GM04504 (cell line): ENCODE measurements around the gene CAPN12.

Experiments used
- DNase-seq: peaks from one replicate; pipeline ENCODE4 v3.0.0-alpha.2; 2012; ENCODE audit warnings: low read depth

The CAPN12 gene

DNA sequence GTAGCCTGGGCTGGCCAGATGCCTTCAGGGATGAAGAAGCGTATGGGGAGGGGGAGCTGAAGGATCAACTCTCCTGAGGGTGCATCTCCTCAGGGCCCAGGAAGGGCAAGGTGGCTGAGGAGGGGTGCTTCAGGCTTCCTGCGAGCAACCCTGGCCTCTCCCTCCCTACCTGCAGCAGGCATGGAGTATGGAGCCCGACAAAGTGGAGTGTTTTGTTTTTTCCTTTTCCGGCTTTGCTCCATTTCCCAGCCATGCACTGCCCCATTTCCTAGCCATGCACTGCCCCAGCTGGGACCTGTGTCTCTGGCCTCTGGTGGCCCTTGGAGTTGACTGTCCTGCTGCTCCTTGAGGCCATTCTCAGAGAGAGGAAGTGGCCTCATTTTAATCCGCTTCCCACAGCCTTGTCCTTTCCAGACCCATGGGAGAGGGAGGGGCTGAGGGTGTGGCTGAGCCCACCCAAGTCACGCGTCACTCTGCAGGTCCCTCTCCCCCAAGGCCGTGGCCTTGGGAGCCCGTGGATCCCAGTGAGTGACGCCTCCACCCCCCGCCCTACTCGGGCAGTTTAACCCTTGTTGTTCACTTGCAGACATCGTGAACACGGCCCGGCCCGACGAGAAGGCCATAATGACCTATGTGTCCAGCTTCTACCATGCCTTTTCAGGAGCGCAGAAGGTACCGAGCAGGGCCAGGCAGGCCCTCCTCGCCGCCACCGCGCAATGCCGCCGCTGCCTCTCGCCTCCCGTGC is 34.4 kb downstream of the CAPN12 start:
- no peak for DNase-seq

DNA sequence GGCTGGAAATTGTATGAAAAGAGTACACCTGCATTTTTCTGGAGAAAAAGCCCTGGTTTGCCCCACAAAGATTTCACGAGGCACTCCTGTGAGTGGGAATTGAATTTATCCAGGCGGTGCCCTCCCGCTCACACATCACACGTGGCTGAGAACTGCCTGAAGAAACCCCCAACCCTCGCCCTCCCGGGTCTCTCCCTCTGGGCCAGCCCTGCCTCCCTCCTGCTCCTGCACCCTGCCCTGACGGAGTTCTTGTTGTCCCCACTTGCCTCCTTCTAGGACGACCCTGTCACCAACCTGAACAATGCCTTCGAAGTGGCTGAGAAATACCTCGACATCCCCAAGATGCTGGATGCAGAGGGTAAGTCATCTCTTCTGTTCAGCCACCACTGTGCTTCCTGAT is 35.2 kb downstream of the CAPN12 start:
- DNase-seq: no peak

DNA sequence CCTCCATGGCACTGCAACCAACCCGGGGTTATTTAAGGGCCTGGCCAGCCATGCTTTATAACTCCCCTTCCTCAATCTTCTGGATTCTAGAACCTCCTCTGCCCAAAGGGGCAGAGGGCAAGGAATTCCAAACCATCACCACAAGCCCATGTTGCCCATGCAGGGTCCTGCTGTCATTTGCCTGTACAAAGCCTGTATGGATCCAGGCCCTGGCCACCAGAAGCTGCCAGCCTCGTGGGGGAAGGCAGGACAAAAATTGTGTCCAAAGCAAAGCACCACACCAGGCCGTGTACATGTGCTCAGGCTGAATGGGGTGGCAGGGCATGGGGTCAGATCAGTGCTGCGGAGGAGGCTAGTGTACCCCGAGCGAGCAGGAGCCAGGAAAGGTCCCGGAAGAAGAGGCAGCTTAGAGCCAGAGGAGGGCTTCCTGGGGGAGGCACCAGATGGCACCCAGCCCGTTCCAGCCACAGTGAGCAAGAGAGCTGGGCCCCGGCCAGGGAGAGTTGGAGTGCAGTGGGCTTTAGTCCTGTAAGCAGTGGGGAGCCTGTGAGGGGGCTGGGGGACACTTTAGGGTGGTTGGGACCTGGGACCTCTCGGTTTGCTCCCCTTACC is 35.8 kb downstream of the CAPN12 start:
- DNase-seq: no peak

DNA sequence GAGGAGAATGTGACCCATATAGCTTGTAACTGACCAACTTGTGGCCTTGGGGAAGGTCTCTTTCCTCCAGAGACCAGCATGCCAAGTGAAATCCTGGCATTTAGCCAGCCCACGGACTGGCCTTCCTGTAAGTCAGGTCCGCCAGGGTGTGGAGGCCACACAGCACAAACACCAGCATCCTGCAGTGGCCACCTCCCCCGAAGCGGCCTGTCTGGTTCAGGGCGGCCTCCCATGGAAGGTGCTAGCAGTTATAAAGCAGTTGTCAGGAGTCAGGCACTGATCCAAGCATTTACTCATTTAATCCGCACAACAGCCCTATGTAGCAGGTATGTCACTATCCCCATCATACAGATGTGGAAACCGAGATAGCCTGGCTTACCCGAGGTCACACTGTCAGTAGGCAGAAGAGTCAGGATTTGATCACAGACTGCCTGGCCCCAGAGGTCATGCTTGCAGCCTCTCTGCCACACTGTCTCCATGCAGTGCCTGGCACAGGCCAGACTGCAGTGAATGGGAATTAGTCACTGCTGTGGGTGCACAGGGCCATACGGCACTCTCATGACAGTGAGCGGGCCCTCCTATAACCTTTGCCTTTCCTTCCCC is 36.7 kb downstream of the CAPN12 start:
- DNase-seq: no peak

DNA sequence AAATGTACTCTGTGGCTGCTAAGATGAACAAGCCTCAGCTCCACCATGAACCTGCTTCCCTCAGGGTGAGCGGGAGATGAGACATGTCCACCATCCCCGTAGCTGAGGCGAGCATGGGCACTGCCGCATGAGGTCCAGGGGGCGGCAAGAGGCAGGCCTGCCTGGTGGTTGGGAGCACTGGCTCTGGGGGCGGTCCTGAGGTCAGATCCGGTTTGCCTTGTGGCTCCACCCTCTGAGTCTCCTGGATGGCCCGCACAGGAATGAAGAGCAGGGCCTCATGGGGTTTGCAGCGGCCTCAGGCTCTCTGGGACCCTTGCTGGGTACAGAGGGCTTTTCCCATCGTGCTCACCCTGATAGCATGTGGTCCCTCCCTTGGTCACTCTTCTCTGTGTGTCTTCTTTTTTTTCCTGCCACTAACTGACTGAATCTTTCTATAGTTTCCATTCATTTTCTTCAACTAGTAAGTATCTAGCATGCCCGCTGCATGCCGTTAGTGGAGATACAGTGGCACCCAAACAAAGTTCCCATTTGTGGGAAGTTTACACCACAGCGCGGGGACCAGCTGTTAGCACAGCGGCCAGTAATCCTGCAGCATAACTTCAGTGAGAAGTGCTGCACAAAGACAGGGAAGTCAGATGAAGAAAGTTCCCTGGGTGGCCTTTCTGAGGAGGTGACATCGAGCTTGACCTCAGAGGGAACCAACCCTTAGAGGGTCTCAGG is 37.3 kb downstream of the CAPN12 start:
- DNase-seq: no peak

DNA sequence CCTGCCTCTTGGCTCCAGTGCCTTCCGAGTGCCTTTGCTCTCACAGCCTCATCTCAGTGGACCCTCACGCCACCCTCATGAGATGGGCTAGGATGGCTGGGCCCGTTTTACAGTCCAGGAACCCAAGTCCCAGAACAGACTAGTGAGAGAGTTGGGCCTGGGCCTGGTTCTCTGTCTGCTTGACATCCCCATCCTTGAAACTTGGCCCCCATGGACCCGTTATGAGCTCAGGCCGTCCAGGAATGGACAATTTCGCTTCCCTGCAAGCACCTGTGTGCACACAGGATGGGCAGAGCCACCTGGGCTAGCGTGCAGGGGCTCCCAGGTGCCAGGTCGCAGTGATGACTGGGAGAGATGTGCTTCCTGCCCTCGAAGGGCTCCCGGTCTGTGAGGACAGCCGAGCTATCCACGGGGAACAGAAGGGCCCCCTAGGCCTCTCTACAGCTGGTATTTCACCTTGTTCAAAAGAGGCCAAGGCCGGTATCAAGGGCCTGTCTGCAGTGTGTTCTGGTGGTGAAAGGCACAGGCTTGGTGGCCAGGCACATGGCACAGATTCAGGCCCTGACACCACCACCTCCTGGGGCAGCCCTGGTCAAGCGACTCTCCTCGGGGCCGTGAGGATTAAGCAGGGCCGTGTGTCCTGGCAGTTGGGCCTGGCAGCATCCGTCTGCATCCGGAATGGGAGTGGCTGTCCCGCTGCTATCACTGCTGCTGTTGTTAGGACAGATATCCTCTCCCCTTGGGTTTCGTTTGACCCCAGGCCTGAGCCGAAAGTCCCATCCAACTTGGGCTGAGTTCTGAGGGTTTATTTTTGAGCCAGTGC is 38.9 kb downstream of the CAPN12 start:
- DNase-seq: no peak

DNA sequence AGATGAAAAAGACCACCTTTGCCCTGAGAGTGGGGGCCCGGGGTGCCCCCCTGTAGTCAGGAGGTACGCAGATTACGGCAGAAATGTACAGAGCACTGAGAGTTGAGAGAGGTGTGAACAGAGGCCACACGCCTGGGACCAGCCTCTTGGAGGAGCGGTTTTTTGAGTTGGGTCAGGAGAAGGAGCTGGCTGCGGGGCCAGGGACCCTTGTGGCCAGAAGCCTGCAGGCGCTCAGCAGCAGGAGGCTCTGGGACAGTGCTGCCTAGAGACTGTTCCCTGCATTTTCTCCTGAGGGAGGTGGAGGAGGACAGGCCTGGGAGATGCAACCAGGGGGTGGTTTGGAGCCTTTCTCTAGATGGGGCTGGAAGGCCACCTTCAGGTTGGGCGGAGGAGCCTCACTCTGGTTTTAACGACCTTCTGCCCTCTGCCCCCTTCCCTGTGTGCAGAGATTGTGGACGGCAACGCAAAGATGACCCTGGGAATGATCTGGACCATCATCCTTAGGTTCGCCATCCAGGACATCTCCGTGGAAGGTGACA is 39.7 kb downstream of the CAPN12 start:
- DNase-seq: no peak

DNA sequence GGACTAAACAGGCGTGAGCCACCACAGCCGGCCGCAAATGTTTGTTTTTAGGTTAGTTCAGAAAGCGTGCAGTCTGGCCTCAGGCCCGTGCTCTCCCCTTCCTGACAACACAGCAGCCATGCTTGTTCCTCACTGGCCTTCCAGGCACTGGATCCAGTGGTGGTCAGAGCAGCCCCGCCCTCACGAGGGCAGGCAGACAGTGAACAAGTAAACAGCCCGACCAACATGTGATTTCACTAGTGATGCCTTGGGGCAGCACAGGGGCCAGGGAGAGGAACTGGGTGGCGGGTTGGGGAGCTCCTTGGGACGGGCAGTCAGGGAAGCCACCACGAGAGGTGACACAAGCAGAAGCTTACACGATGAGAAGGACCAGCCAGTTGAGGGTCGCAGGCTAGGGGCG is 40.8 kb downstream of the CAPN12 start:
- DNase-seq: no peak

DNA sequence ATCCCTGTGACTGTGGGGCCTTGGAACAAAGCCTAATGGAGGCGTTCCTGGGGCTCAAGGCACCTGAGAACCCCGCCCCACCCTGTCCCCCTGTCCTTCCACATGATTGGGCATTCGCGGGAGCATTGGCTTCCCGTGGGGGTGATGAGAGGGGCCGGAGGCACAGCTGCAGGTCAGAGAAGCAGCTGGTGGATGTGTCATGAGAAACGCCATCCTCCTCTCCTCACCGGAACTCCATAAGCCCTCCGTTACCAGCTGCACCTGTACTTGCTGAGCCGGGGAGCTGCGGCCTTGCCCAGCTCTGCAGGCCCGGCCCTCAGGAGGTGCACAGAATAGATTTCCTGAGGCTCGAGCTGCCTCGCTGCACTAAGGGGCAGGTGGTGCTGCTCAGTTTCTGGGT is 42.0 kb downstream of the CAPN12 start:
- DNase-seq: no peak

DNA sequence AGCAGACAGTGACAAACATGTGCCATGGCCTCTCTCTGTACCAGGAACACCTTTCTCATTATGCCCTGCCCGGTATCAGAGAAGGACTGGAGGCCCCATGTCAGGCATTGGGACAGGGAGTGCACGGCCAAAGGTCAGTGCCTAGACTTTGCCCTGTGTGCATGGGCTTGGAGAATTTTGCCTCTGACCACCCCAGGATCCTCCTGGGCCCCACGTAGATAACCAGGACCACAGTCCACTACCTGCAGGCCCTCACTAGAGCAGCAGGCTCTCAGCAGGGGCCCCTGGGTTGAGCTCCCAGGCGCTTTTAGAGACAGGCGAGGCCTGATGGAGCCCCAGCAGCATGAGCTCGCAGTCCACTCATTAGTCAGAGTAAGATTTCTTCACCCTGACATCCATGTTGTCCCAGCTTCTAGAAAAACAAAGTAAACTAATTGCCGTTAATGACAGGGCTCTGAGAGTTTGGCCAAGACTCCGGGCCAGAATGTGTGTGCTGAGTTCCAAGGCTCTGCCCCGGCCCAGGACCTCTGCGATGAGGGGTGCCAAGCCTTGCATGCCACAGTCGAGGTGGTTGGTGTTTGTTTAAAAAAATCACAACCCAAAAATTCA is 42.7 kb downstream of the CAPN12 start:
- no peak for DNase-seq

DNA sequence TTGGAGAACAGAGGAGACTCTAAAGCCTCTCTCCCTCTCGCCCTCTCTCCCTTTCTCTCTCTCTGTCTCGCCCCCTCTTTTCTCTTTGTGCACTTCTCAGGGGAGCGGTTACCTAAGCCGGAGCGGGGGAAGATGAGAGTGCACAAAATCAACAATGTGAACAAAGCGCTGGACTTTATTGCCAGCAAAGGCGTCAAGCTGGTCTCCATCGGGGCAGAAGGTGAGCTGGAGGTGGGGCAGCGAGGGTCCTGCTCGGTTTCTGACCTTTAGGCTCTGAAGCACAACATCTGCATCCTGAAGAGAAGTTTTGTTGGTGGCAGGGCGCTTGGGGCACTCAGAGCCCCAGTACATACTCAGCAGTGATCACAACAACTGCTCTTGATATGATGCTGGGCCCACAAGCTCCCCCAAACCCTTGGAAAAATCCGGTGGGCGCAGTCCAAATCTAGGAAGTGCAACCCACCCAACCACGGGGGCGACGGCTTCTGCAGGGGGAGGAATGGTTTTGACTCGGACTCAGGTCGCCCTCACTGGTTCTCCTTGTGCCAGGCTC is 43.3 kb downstream of the CAPN12 start:
- DNase-seq: no peak

DNA sequence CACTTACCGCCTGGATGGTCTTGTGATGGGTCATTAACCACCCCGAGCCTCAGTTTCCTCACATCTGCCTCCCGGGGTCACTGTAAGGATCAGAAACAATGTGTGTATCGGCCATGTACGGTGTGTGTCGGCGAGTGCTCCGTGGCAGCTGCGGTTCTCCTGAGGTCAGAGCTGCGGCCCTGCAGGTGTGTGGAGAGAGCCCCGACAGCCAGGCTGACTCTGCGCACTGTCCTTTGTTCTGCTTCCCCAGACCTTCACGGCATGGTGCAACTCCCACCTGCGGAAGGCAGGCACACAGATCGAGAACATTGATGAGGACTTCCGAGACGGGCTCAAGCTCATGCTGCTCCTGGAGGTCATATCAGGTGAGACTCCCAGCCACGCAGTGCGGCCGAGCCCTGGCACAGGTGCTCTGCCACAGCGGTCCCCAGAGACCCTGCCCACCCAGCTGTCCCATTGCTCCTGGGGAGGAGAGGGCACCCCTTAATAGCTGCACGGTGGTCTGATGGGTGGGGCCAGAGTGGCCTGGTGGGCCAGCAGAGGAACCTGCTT is 43.8 kb downstream of the CAPN12 start:
- no peak for DNase-seq

DNA sequence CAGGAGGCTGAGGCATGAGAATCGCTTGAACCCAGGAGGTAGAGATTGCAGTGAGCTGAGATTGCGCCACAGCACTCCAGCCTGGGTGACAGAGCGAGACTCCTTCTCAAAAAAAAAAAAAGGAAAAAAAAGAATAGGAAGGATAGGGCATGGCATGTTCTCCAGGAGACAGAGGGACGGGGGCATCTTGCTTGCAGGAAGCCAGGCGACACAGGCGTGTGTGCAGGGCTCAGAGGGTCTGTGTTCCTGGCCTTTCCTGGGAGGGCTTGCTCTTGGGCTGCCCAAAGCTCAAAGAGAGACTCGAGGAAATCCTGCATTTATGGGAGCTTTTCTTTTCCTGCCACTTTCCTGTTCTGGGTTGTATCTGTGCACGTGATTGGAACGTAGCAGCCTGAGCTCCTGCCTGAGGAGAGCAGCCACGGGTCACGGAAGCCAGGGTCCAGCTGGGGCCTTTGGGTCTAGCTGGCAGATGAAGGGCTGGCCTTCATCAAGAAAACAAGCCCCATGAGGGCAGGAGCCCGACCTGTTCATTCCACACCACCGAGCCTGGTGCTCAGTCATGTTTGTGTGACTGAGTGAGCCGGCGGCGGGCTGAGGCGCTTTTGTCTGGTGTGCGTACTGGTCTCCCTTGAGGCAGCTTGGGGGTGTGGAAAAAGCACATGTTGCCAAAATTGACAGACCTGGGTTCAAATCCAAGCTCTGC is 44.5 kb downstream of the CAPN12 start:
- no peak for DNase-seq

DNA sequence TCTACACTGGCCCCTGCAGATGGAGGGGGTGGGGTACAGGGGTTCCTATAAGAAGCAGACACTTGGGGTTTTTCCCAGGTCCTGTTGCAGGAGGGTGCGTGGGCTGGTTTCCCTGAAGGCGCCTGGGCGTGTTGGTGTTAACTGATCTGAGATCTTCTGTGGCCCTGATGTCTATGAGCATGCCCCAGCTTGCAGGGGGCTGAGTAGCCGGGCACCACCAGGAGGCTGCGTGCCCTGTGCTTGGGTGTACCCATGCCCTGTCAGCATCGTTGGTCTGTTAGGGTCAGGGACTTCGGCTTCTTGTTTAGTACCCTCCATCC is 45.3 kb downstream of the CAPN12 start:
- no peak for DNase-seq

DNA sequence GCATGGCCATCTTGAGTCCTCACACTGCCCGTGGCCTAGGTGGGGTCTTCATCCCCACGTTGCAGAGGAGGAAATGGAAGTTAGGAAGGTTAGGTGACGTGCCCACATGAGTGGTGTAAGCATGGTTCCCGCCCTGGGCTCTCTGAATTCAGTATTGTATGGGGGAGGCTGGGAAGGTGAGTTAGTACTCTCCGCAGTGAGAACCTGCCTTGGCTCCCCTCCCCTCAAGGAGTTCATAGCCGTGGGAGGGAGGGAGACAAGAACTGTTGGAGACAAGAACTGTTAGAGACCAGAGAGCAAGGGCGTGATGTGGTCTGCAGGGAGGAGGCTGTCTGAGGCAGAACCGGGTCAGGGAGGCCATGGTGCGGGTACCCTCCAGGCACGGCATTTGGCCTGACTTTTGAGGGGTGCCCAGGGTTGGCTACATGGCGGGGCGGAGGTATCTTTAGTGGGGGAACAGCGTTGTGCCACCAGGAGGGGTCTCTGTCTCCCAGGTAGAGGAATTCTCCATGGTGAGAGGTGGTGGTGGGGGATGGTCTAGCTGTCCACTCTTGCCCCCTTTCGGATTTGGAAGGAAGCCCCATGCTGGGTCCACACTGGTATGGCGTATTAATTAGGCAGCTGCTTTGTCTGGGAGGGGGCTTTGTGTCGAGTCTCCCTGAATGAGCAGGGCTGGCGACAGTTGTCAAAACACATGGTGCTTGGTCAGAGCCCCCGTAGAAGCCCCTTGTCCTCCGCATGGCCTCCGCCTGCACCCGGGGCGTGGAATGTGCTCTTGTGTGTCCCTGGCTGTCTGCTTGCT is 45.8 kb downstream of the CAPN12 start:
- DNase-seq: no peak

DNA sequence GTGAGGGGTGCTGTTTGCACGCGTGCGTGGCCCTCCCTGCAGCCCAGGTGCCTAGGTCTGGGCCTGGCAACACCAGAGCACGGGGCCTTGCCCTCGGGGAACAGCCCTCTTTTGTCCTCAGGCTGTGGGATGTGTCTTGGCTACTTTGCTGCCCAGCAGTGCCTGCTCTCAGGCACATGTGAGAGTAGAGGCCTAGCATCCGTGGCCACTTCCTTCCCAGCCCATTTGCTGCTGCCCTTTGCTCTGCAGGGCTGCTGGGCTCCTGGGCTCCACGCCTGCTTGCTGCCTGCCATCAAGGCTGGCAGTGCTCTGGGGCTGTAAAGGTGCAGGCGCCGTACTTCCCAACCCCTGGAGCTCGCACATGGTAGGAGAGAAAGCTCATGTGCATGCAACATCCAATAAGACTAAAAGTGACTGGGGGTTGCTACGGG is 46.6 kb downstream of the CAPN12 start:
- no peak for DNase-seq

DNA sequence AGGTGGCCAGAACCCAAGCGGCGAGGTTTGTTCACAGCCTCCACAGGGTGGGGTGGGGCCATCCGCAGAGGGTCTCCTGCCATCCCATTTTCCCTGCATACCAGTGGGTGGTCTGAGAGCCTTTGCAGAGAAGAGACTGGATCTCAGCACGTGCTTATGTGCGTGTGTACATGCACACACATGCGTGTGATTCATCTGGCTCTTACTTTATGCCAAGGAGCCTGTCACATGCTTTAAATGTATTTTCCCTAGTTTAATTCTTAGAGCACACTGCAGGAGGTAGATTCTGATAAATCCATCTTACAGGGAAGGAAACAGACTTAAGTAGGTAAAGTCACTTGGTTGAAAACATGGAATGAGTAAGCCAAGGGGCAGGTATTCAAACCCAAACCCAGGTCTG is 47.1 kb downstream of the CAPN12 start:
- DNase-seq: no peak

DNA sequence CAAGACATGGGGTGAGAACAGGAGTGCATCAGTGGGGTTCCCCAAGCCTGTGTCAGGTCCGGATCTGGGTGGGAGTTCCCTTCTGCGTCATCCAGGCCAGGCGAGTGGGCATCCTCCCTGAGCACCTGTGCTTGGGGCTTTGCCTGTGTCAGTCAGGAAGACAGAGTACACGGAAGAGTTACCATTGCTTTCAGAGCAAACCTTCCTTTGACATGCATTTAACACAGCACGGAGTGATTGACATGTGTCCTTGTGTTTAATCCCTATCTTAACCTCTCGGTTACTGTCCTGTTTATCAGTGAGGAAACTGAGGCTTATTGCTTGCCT is 47.6 kb downstream of the CAPN12 start:
- DNase-seq: no peak
